ENCODE measurements around the gene CACNA1B. TPM values are rescaled to one million over a fixed set of nuclear protein-coding genes. Genes with fewer than 3 reads are reported as not detected.
"Not testable (repeated sequence)": the region's sequence is repeated elsewhere in the genome, so short reads cannot be mapped to it uniquely, and the experiment has no call there.

CACNA1B gene
- total RNA-seq, 1 donor from 2014 or later, result 84.4 TPM

GRCh38 chr9:138112791-138113600, 235.4 kb downstream of the CACNA1B start:
- H3K9me3 Mint-ChIP-seq (ENCODE audit: unreplicated experiment), result peaks cover 23% of the 10 kb centered on the region
- H3K4me1 Mint-ChIP-seq (ENCODE audit: low read depth, unreplicated experiment), result no peaks in the 10 kb centered on the region
- H3K36me3 Mint-ChIP-seq (ENCODE audit: unreplicated experiment), result peaks cover 23% of the 10 kb centered on the region
- DNase-seq, result no peak
- peak overlapping the region; percentile 11 for H3K27ac Mint-ChIP-seq (ENCODE audit: unreplicated experiment)
- no peak for TF ChIP-seq CTCF (IDR thresholded peaks at IDR 0.05; ENCODE audit: partially characterized antibody, unreplicated experiment)
- H3K27me3 Mint-ChIP-seq (ENCODE audit: unreplicated experiment), result peaks cover 20% of the 10 kb centered on the region
- H3K4me3 Mint-ChIP-seq (ENCODE audit: unreplicated experiment), result peak overlapping the region; percentile 14

GRCh38 chr9:138113701-138114325, 236.2 kb downstream of the CACNA1B start:
- H3K4me1 Mint-ChIP-seq (ENCODE audit: low read depth, unreplicated experiment); DNase-seq; H3K4me3 Mint-ChIP-seq (ENCODE audit: unreplicated experiment); H3K27ac Mint-ChIP-seq (ENCODE audit: unreplicated experiment): not testable (repeated sequence)
- peaks cover 23% of the 10 kb centered on the region for H3K9me3 Mint-ChIP-seq (ENCODE audit: unreplicated experiment)
- H3K36me3 Mint-ChIP-seq (ENCODE audit: unreplicated experiment), result peaks cover 23% of the 10 kb centered on the region
- H3K27me3 Mint-ChIP-seq (ENCODE audit: unreplicated experiment), result peaks cover 20% of the 10 kb centered on the region

- H3K27me3 Mint-ChIP-seq (ENCODE audit: unreplicated experiment), result peaks cover 20% of the 10 kb centered on the region
- no peak for DNase-seq
- H3K9me3 Mint-ChIP-seq (ENCODE audit: unreplicated experiment), result peaks cover 25% of the 10 kb centered on the region
- no peak overlapping the region for H3K27ac Mint-ChIP-seq (ENCODE audit: unreplicated experiment)
- H3K36me3 Mint-ChIP-seq (ENCODE audit: unreplicated experiment), result peaks cover 23% of the 10 kb centered on the region
- TF ChIP-seq CTCF (IDR thresholded peaks at IDR 0.05; ENCODE audit: partially characterized antibody, unreplicated experiment), result no peak
- no peak overlapping the region for H3K4me3 Mint-ChIP-seq (ENCODE audit: unreplicated experiment)
- H3K4me1 Mint-ChIP-seq (ENCODE audit: low read depth, unreplicated experiment), result no peaks in the 10 kb centered on the region
Measured at GRCh38 chr9:138114501-138115245, 237.1 kb downstream of the CACNA1B start.

- DNase-seq, result no peak
- Mint-ChIP-seq H3K27me3 (ENCODE audit: unreplicated experiment) (peaks cover 20% of the 10 kb centered on the region), H3K36me3 (ENCODE audit: unreplicated experiment) (peaks cover 23% of the 10 kb centered on the region), H3K9me3 (ENCODE audit: unreplicated experiment) (peaks cover 27% of the 10 kb centered on the region), H3K4me3 (ENCODE audit: unreplicated experiment) (no peak overlapping the region), H3K27ac (ENCODE audit: unreplicated experiment) (no peak overlapping the region), H3K4me1 (ENCODE audit: low read depth, unreplicated experiment) (no peaks in the 10 kb centered on the region)
- no peak for TF ChIP-seq CTCF (IDR thresholded peaks at IDR 0.05; ENCODE audit: partially characterized antibody, unreplicated experiment)
Measured at GRCh38 chr9:138115506-138115905, 237.9 kb downstream of the CACNA1B start.

- peaks cover 23% of the 10 kb centered on the region for H3K36me3 Mint-ChIP-seq (ENCODE audit: unreplicated experiment)
- peaks cover 24% of the 10 kb centered on the region for H3K27me3 Mint-ChIP-seq (ENCODE audit: unreplicated experiment)
- TF ChIP-seq CTCF (IDR thresholded peaks at IDR 0.05; ENCODE audit: partially characterized antibody, unreplicated experiment), result no peak
- H3K4me1 Mint-ChIP-seq (ENCODE audit: low read depth, unreplicated experiment), result no peaks in the 10 kb centered on the region
- no peak overlapping the region for H3K27ac Mint-ChIP-seq (ENCODE audit: unreplicated experiment)
- peaks cover 29% of the 10 kb centered on the region for H3K9me3 Mint-ChIP-seq (ENCODE audit: unreplicated experiment)
- no peak for DNase-seq
- no peak overlapping the region for H3K4me3 Mint-ChIP-seq (ENCODE audit: unreplicated experiment)
Measured at GRCh38 chr9:138116521-138116920, 238.9 kb downstream of the CACNA1B start.

All from glutamatergic neuron (in vitro differentiated cells).